HCT116 (cell line): Measurements from ENCODE around the gene HLA-B. TPM values are rescaled to one million over a fixed set of nuclear protein-coding genes. Genes with fewer than 3 reads are reported as not detected.

Source experiments
- ATAC-seq: fragments of 200-7000 bp; cut with Tn5 transposase; 2 replicates; pipeline ENCODE4 v1.9.1; 2020; ENCODE audit warnings: mild to moderate bottlenecking, moderate library complexity
- BruUV-seq: library from RNA; stranded (reverse); fragments of 400-500 nt; replicated peaks from 2 replicates; lab custom pipeline; 2021; lab: Mats Ljungman, UMichigan
- CTCF ChIA-PET: fragments of 300-600 bp; sonication (Branson Sonifier 250); formaldehyde crosslinking; loops from one replicate; lab custom pipeline; 2021; ENCODE audit warnings: antibody characterized with exemption; lab: Charles Lee
- POLR2A ChIA-PET: fragments of 300-600, 350-600 bp; sonication (Branson Sonifier 250); formaldehyde crosslinking; loops from one replicate; lab custom pipeline; 2021; ENCODE audit warnings: antibody characterized with exemption; lab: Charles Lee
- RAD21 ChIA-PET, 2 experiments: fragments of 300-600 bp; sonication (Branson Sonifier 250); formaldehyde crosslinking; loops; one replicate each; lab custom pipeline; 2023; ENCODE audit warnings: low total read pairs in 2 of 2; ENCODE audit not compliant: uncharacterized antibody in 2 of 2, unreplicated experiment in 2 of 2, low non-redundant PET in 1 of 2; lab: Charles Lee
- DNase-seq: peaks from one replicate; pipeline ENCODE4 v3.0.0-alpha.2; 2010; ENCODE audit warnings: low read depth, low spot score
- H2AFZ ChIP-seq: fragments of 200-600 bp; shearing (Covaris generic), sonication (generic); 2 replicates; pipeline ENCODE4 v1.6.1; 2017; ENCODE audit warnings: low read depth, mixed run types, mixed read lengths, antibody characterized with exemption, low read length; ENCODE audit not compliant: poor library complexity, severe bottlenecking
- H3K27ac ChIP-seq: 2 replicates; pipeline ENCODE4 v1.5.1; 2012; ENCODE audit warnings: low read depth, low read length
- H3K27me3 ChIP-seq: fragments of 200-600 bp; sonication (generic); 2 replicates; pipeline ENCODE4 v1.6.1; 2016; ENCODE audit warnings: mixed run types, low read length, mixed read lengths; ENCODE audit not compliant: insufficient read depth
- H3K36me3 ChIP-seq, 2 experiments: fragments of 200-500 bp in 1 of 2; fragments of 200-600 bp in 1 of 2; sonication (Bioruptor generic) in 1 of 2; sonication (generic) in 1 of 2; 2 replicates each; pipeline versions ENCODE4 v1.5.1 to v1.6.1; 2014 to 2016; ENCODE audit warnings: low read length in 2 of 2, inconsistent platforms in 1 of 2, mixed read lengths in 1 of 2, mixed run types in 1 of 2; ENCODE audit not compliant: insufficient read depth in 2 of 2, control insufficient read depth in 1 of 2
- H3K4me1 ChIP-seq, 2 experiments: fragments of 200-600 bp in 1 of 2; sonication (generic) in 1 of 2; 2 replicates each; pipeline versions ENCODE4 v1.5.1 to v1.6.1; 2012 to 2017; ENCODE audit warnings: low read length in 2 of 2, inconsistent platforms in 1 of 2, mild to moderate bottlenecking in 1 of 2, mixed read lengths in 1 of 2, mixed run types in 1 of 2, moderate library complexity in 1 of 2; ENCODE audit not compliant: insufficient read depth in 2 of 2, control insufficient read depth in 1 of 2
- H3K4me2 ChIP-seq: fragments of 200-600 bp; sonication (generic); 2 replicates; pipeline ENCODE4 v1.6.1; 2017; ENCODE audit warnings: mixed run types, low read length, mixed read lengths
- H3K4me3 ChIP-seq, 2 experiments: fragments of 200-600 bp in 1 of 2; sonication (generic) in 1 of 2; replicated peaks in 1 of 2; 2 replicates each; pipeline ENCODE4 v1.5.1; 2011 to 2016; ENCODE audit warnings: low read length in 2 of 2, control low read depth in 1 of 2, low read depth in 1 of 2, mild to moderate bottlenecking in 1 of 2, mixed read lengths in 1 of 2, mixed run types in 1 of 2
- H3K79me2 ChIP-seq: fragments of 200-600 bp; sonication (generic); 2 replicates; pipeline ENCODE4 v1.6.1; 2017; ENCODE audit warnings: mild to moderate bottlenecking, mixed run types, low read length, moderate library complexity, mixed read lengths; ENCODE audit not compliant: insufficient read depth
- H3K9ac ChIP-seq: fragments of 200-600 bp; sonication (generic); 2 replicates; pipeline ENCODE4 v1.6.1; 2016; ENCODE audit warnings: low read length, mixed read lengths
- H3K9me2 ChIP-seq: fragments of 200-600 bp; sonication (generic), shearing (Covaris generic); 2 replicates; pipeline ENCODE4 v1.6.1; 2017; ENCODE audit warnings: mixed run types, mild to moderate bottlenecking, moderate library complexity; ENCODE audit not compliant: insufficient read depth
- H3K9me3 ChIP-seq, 2 experiments: fragments of 200-500 bp in 1 of 2; fragments of 200-600 bp in 1 of 2; sonication (Bioruptor generic) in 1 of 2; sonication (generic) in 1 of 2; 2 replicates each; pipeline ENCODE4 v1.6.1; 2014 to 2017; ENCODE audit warnings: low read length in 2 of 2, mixed read lengths in 2 of 2, inconsistent platforms in 1 of 2, low read depth in 1 of 2, mild to moderate bottlenecking in 1 of 2, mixed run types in 1 of 2, moderate library complexity in 1 of 2; ENCODE audit not compliant: control insufficient read depth in 1 of 2, insufficient read depth in 1 of 2
- H4K20me1 ChIP-seq: fragments of 200-600 bp; sonication (generic), shearing (Covaris generic); 2 replicates; pipeline ENCODE4 v1.6.1; 2017; ENCODE audit warnings: mixed run types, mild to moderate bottlenecking, moderate library complexity; ENCODE audit not compliant: insufficient read depth
- CTCF ChIP-seq, 3 experiments: fragments of 200-600 bp in 1 of 3; sonication (generic) in 1 of 3; IDR thresholded peaks in 2 of 3; conservative IDR thresholded peaks in 1 of 3; 2 replicates each; pipeline ENCODE4 v1.5.1; 2012 to 2017; ENCODE audit warnings: low read depth in 2 of 3, low read length in 2 of 3, antibody characterized with exemption in 1 of 3, borderline replicate concordance in 1 of 3, control low read depth in 1 of 3, mild to moderate bottlenecking in 1 of 3, mixed read lengths in 1 of 3, mixed run types in 1 of 3, moderate library complexity in 1 of 3; ENCODE audit not compliant: insufficient read depth in 1 of 3
- EGR1 ChIP-seq: IDR thresholded peaks from 2 replicates; pipeline ENCODE4 v1.6.1; 2012; ENCODE audit warnings: low read depth
- ELF1 ChIP-seq: IDR thresholded peaks from 2 replicates; pipeline ENCODE4 v1.6.1; 2012; ENCODE audit warnings: low read depth, borderline replicate concordance
- EZH2 ChIP-seq: fragments of 200-600 bp; sonication (generic); IDR thresholded peaks from 2 replicates; pipeline ENCODE4 v1.6.1; 2017; ENCODE audit warnings: antibody characterized with exemption, mixed run types
- JUND ChIP-seq: IDR thresholded peaks from 2 replicates; pipeline ENCODE4 v1.6.1; 2012
- MAX ChIP-seq: IDR thresholded peaks from 2 replicates; pipeline ENCODE4 v1.6.1; 2012
- POLR2A ChIP-seq: IDR thresholded peaks from 2 replicates; pipeline ENCODE4 v1.7.0; 2011; ENCODE audit warnings: borderline replicate concordance; ENCODE audit not compliant: insufficient read depth, insufficient read length; ENCODE audit errors: extremely low read depth
- RAD21 ChIP-seq: IDR thresholded peaks from 2 replicates; pipeline ENCODE4 v1.6.1; 2012; ENCODE audit warnings: low read depth, mild to moderate bottlenecking
- REST ChIP-seq: IDR thresholded peaks from 2 replicates; pipeline ENCODE4 v1.6.1; 2012; ENCODE audit warnings: low read depth
- SP1 ChIP-seq: IDR thresholded peaks from 2 replicates; pipeline ENCODE4 v1.6.1; 2012; ENCODE audit warnings: low read depth
- SRF ChIP-seq: IDR thresholded peaks from 2 replicates; pipeline ENCODE4 v1.6.1; 2012; ENCODE audit warnings: low read depth
- TCF7L2 ChIP-seq: IDR thresholded peaks from 2 replicates; pipeline ENCODE4 v1.7.0; 2011; ENCODE audit warnings: borderline replicate concordance, inconsistent platforms; ENCODE audit not compliant: insufficient read depth, insufficient read length; ENCODE audit errors: extremely low read depth
- YY1 ChIP-seq: IDR thresholded peaks from 2 replicates; pipeline ENCODE4 v1.6.1; 2011; ENCODE audit warnings: low read length, low read depth, moderate library complexity, mild to moderate bottlenecking; ENCODE audit not compliant: insufficient replicate concordance; ENCODE audit errors: extremely low read depth
- ZFX ChIP-seq: fragments of 450-650 bp; IDR thresholded peaks from 2 replicates; pipeline ENCODE4 v1.6.1; 2017
- ZNF274 ChIP-seq: fragments of 200-500 bp; sonication (Bioruptor generic); IDR thresholded peaks from 2 replicates; pipeline ENCODE4 v1.6.1; 2014; ENCODE audit warnings: mild to moderate bottlenecking, low read depth, low read length, inconsistent platforms
- intact Hi-C: fragments of 100-400 bp; cut with micrococcal nuclease; formaldehyde crosslinking; loops from 2 replicates; pipeline ENCODE4 v1.10.0; 2022
- total RNA-seq: library from RNA; stranded (reverse); gene quantifications from one replicate; pipeline ENCODE4 v1.2.1, GENCODE V29; 2021; ENCODE audit not compliant: unreplicated experiment

Gene HLA-B
- total RNA-seq, 1 experiment from 2014 or later, result 381 TPM

GRCh38 chr6:31345026-31345730, 11.8 kb downstream of the HLA-B start:
- Histone ChIP-seq H4K20me1 (no peaks in the 10 kb centered on the region), H3K4me2 (no peak overlapping the region)
- TF ChIP-seq POLR2A (no peak), SP1 (no peak), JUND (no peak), SRF (no peak), YY1 (no peak)
- TF ChIP-seq, all 23 proteins: peak for 0
- Histone ChIP-seq H3K4me1 (no peaks in the 10 kb centered on the region), H3K9me3 (no peaks in the 10 kb centered on the region), H3K9ac (no peak overlapping the region), H3K9me2 (no peaks in the 10 kb centered on the region), H2AFZ (no peak overlapping the region), H3K27me3 (no peaks in the 10 kb centered on the region), H3K79me2 (no peaks in the 10 kb centered on the region), H3K27ac (no peak overlapping the region), H3K36me3 (no peaks in the 10 kb centered on the region), H3K4me3 (no peak overlapping the region)
- BruUV-seq, result no TSS peak
- intact Hi-C loops, result no loop called here
- ChIA-PET CTCF (interaction anchor here (1.2 kb wide), 1 partner anchor 22 kb away, joined by 3 read pairs; no protein-coding TSS in a partner anchor), RAD21 (no interaction called here), POLR2A (no interaction called here)
- DNase-seq (no peak), ATAC-seq (no peak)

- Histone ChIP-seq H3K4me2 (no peak overlapping the region), H3K36me3 (no peaks in the 10 kb centered on the region), H3K79me2 (no peaks in the 10 kb centered on the region), H3K27me3 (no peaks in the 10 kb centered on the region), H2AFZ (no peak overlapping the region), H3K4me1 (no peaks in the 10 kb centered on the region), H3K9me3 (peaks cover 3 to 14% of the 10 kb centered on the region in 2 experiments; a peak in 1 of 4 replicates), H3K4me3 (no peak overlapping the region), H3K9ac (no peak overlapping the region), H3K9me2 (no peaks in the 10 kb centered on the region), H4K20me1 (no peaks in the 10 kb centered on the region), H3K27ac (no peak overlapping the region)
- BruUV-seq, result no TSS peak
- DNase-seq, result no peak
- RAD21 ChIA-PET, result no interaction called here
- intact Hi-C loops, result no loop called here
- POLR2A ChIA-PET, result no interaction called here
- CTCF ChIA-PET, result no interaction called here
- no peak for ATAC-seq
- no peak for TF ChIP-seq CTCF (IDR thresholded peaks at IDR 0.05 in 2 of 3, conservative IDR thresholded peaks at IDR 0.05 in 1 of 3; ENCODE audit: borderline replicate concordance in 1 of 3, insufficient read depth in 1 of 3, low read depth in 2 of 3, low read length in 2 of 3)
- TF ChIP-seq EGR1, result no peak
- no peak for TF ChIP-seq ZNF274
- TF ChIP-seq SP1, result no peak
- TF ChIP-seq ZFX, result no peak
- TF ChIP-seq TCF7L2, result no peak
- no peak for TF ChIP-seq REST
- TF ChIP-seq EZH2, result no peak
- no peak for TF ChIP-seq POLR2A
- no peak for TF ChIP-seq ELF1
- TF ChIP-seq RAD21, result no peak
- no peak for TF ChIP-seq MAX
Observed at GRCh38 chr6:31340228-31340627, 16.8 kb downstream of the HLA-B start.
